ENCODE results near the gene ZNF282. TPM values are rescaled to one million over a fixed set of nuclear protein-coding genes. Genes with fewer than 3 reads are reported as not detected.
A peak's percentile ranks its signal among the peaks of the same experiment; 100 is the strongest.
"Not testable (repeated sequence)": the region's sequence is repeated elsewhere in the genome, so short reads cannot be mapped to it uniquely, and the experiment has no call there.

ZNF282 gene
- total RNA-seq, 2 donors from 2014 or later: 37.4 to 46.7 TPM

- H3K27ac Mint-ChIP-seq: peak within 1 kb of the TSS; percentile 82 to 83
- DNase-seq (ENCODE audit: low spot score): peak; percentile 91
- no peaks in the 10 kb centered on the region for H3K9me3 Mint-ChIP-seq
- peak; percentile 94 to 95 for ATAC-seq
- H3K36me3 Mint-ChIP-seq: no peaks in the 10 kb centered on the region
- peaks cover 9 to 16% of the 10 kb centered on the region in 2 donors for H3K4me1 Mint-ChIP-seq (ENCODE audit: low read depth in 2 of 2)
- no peaks in the 10 kb centered on the region for H3K27me3 Mint-ChIP-seq
- H3K4me3 Mint-ChIP-seq: peak within 1 kb of the TSS; percentile 81
Observed at GRCh38 chr7:149261829-149262617, 66.7 kb downstream of the ZNF282 start, which contains the start of gene ZNF783. ZNF783 (plus strand) TSS chr7:149262196; CDS start chr7:149262334, 138 bp downstream.

DNA sequence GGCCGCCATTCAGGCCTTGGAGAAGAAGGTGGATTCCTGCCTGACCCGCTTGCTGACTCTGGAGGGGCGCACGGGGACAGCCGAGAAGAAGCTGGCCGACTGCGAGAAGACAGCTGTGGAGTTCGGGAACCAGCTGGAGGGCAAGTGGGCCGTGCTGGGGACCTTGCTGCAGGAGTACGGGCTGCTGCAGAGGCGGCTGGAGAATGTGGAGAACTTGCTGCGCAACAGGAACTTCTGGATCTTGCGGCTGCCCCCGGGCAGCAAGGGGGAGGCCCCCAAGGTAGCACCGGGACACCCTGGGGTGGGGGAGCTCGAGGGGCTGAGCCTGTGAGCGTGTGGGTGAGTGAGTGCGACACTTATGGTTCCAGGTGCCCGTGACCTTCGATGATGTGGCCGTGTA, 71.1 kb downstream of the ZNF282 start:
- DNase-seq (ENCODE audit: low spot score): no peak
- Mint-ChIP-seq H3K4me1 (ENCODE audit: low read depth in 2 of 2) (peaks cover 9 to 12% of the 10 kb centered on the region in 2 donors), H3K4me3 (no peak overlapping the region), H3K36me3 (peaks cover 10% of the 10 kb centered on the region), H3K27me3 (no peaks in the 10 kb centered on the region), H3K27ac (no peak overlapping the region), H3K9me3 (no peaks in the 10 kb centered on the region)
- no peak for ATAC-seq

- Mint-ChIP-seq H3K36me3 (peaks cover 11% of the 10 kb centered on the region), H3K4me3 (no peak overlapping the region), H3K9me3 (no peaks in the 10 kb centered on the region), H3K27ac (no peak overlapping the region), H3K27me3 (no peaks in the 10 kb centered on the region), H3K4me1 (ENCODE audit: low read depth in 2 of 2) (peaks cover 9% of the 10 kb centered on the region in 2 donors)
- no peak for DNase-seq (ENCODE audit: low spot score)
- ATAC-seq: no peak
Observed at GRCh38 chr7:149267733-149268132, 72.4 kb downstream of the ZNF282 start.

DNA sequence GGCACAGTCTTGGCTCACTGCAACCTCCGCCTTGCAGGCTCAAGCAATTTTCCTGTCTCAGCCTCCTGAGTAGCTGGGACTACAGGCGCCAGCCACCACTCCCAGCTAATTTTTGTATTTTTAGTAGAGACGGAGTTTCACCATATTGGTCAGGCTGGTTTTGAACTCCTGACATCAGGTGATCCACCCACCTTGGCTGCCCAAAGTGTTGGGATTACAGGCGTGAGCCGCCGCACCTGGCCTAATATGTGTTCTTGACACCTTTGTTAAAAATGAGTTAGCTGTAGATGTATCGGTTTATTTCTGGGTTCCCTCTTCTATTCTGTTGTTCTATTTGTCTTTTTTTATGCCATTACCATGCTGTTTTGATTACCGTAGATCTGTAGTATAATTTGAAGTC, 79.1 kb downstream of the ZNF282 start:
- not testable (repeated sequence) for H3K9me3 Mint-ChIP-seq; H3K27me3 Mint-ChIP-seq; H3K4me1 Mint-ChIP-seq (ENCODE audit: low read depth in 2 of 2); H3K27ac Mint-ChIP-seq; DNase-seq (ENCODE audit: low spot score); ATAC-seq; H3K4me3 Mint-ChIP-seq
- H3K36me3 Mint-ChIP-seq: peaks cover 19% of the 10 kb centered on the region

Other genes with a start within 250 kb of the ZNF282 start
- 100 to 1,000 TPM; 141 to 159 TPM for gene PDIA4, start 167.0 kb upstream of the ZNF282 start, total RNA-seq
- gene ZNF786, start 104.8 kb upstream of the ZNF282 start, total RNA-seq: 10 to 100 TPM in 1 of 2 donors, 1 to 10 TPM in 1; 7.8 to 10.8 TPM
- gene ZNF425, start 69.2 kb upstream of the ZNF282 start, total RNA-seq: 1 to 10 TPM in 1 of 2 donors, under 1 TPM in 1; 0.39 to 1.4 TPM
- gene ZNF398, start 48.1 kb upstream of the ZNF282 start, total RNA-seq: 10 to 100 TPM; 17.9 to 20.0 TPM
- 10 to 100 TPM; 11.5 to 19.9 TPM for gene ZNF212, start 44.1 kb downstream of the ZNF282 start, total RNA-seq
- gene ZNF783, start 66.7 kb downstream of the ZNF282 start, total RNA-seq: 10 to 100 TPM; 14.0 to 27.9 TPM

Data from natural killer cell treated with Interleukin-12 subunit alpha and Interleukin-12 subunit beta and Interleukin-15 and Interleukin-18, amount 100 ng/mL, for 72 hours (primary cell).